ENCODE measurements around the gene SPIN1. TPM values are rescaled to one million over a fixed set of nuclear protein-coding genes. Genes with fewer than 3 reads are reported as not detected.

SPIN1 gene
- total RNA-seq, 4 donors from 2014 or later = 5.5 to 11.9 (median 6.6) TPM

- Histone ChIP-seq H3K36me3 (no peaks in the 10 kb centered on the region), H3K4me3 (no peak overlapping the region)
Measured at GRCh38 chr9:88523056-88523455, 134.8 kb downstream of the SPIN1 start.

GRCh38 chr9:88524911-88525310 is 136.7 kb downstream of the SPIN1 start:
- Histone ChIP-seq H3K36me3 (no peaks in the 10 kb centered on the region), H3K4me3 (no peak overlapping the region), H3K4me1 (no peaks in the 10 kb centered on the region), H3K9me3 (no peaks in the 10 kb centered on the region), H3K27me3 (no peaks in the 10 kb centered on the region), H3K27ac (no peak overlapping the region)
- in situ Hi-C loops (cut with MboI; ENCODE audit: low sequenced_read_pairs in 4 of 4) (no loop called here), intact Hi-C loops (cut with DNase I; ENCODE audit: low total_unique reads) (no loop called here)
- ATAC-seq (no peak), DNase-seq (no peak)
- TF ChIP-seq CTCF (IDR thresholded peaks at IDR 0.05 in 4 of 5, conservative IDR thresholded peaks at IDR 0.05 in 1 of 5) (no peak), POLR2A (IDR thresholded peaks at IDR 0.05) (no peak)

More at GRCh38 chr9:88523056-88523455, 134.8 kb downstream of the SPIN1 start:
- Histone ChIP-seq H3K27me3 (no peaks in the 10 kb centered on the region), H3K27ac (no peak overlapping the region), H3K4me1 (no peaks in the 10 kb centered on the region), H3K9me3 (no peaks in the 10 kb centered on the region)
- ATAC-seq (no peak), DNase-seq (no peak)
- in situ Hi-C loops (cut with MboI; ENCODE audit: low sequenced_read_pairs in 4 of 4) (no loop called here), intact Hi-C loops (cut with DNase I; ENCODE audit: low total_unique reads) (no loop called here)
- TF ChIP-seq POLR2A (IDR thresholded peaks at IDR 0.05) (no peak), CTCF (IDR thresholded peaks at IDR 0.05 in 4 of 5, conservative IDR thresholded peaks at IDR 0.05 in 1 of 5) (no peak)

- Histone ChIP-seq H3K27ac (no peak overlapping the region), H3K27me3 (peaks cover 0 to 5% (median 0%) of the 10 kb centered on the region in 3 donors)
- in situ Hi-C loops (cut with MboI; ENCODE audit: low sequenced_read_pairs in 4 of 4) = no loop called here
Measured at GRCh38 chr9:88527618-88528017, 139.4 kb downstream of the SPIN1 start.

More at GRCh38 chr9:88527618-88528017, 139.4 kb downstream of the SPIN1 start:
- DNase-seq (no peak), ATAC-seq (no peak)
- intact Hi-C loops (cut with DNase I; ENCODE audit: low total_unique reads) = no loop called here
- no peaks in the 10 kb centered on the region for H3K4me1 ChIP-seq
- no peaks in the 10 kb centered on the region for H3K9me3 ChIP-seq
- no peak overlapping the region for H3K4me3 ChIP-seq
- TF ChIP-seq CTCF (IDR thresholded peaks at IDR 0.05 in 4 of 5, conservative IDR thresholded peaks at IDR 0.05 in 1 of 5) (no peak), POLR2A (IDR thresholded peaks at IDR 0.05) (no peak)
- no peaks in the 10 kb centered on the region for H3K36me3 ChIP-seq

Other genes with a start within 250 kb of the SPIN1 start
- not detected for gene SPATA31C2, start 250.0 kb upstream of the SPIN1 start, total RNA-seq
- not detected for gene NXNL2, start 146.7 kb downstream of the SPIN1 start, total RNA-seq

Data from gastrocnemius medialis (tissue), 4 donors.